ENCODE data around the gene SF3B1.
"Not testable (repeated sequence)": the region's sequence is repeated elsewhere in the genome, so short reads cannot be mapped to it uniquely, and the experiment has no call there.

Gene SF3B1

DNA sequence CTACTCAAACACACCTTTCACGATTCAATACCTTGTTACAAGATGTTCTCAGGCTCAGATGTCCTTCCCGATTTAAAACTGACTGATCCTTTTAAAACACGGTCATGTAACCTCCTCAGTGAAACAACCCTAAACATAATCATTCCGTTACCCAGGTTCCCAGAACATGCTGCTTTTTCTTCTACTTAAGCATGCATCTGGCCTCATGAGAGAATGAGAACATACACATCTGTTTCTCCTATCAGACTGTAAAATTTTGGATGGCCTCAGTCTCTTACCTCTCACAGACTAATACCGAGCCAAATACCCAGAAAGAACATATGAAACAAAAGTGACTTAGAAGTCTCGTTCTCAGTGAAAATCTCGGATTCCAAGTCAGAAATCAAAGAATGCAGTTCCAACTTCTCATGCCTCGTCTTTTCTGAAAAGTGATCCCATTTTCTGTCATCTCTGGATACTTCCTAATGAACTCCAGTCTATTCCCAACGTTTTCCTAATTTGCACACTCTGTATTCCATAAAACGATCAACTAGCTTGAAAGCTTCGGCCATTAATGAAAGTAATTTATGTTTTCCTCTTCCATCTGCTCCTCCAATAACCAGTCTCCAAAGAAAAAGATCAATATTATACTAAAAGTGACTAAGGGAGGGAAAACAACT, 919 bp downstream of the SF3B1 start:
- DNase-seq (ENCODE audit: low read depth) = no peak

- not testable (repeated sequence) for DNase-seq (ENCODE audit: low read depth)
Measured at GRCh38 chr2:197432527-197432926, 2.3 kb downstream of the SF3B1 start.

DNA sequence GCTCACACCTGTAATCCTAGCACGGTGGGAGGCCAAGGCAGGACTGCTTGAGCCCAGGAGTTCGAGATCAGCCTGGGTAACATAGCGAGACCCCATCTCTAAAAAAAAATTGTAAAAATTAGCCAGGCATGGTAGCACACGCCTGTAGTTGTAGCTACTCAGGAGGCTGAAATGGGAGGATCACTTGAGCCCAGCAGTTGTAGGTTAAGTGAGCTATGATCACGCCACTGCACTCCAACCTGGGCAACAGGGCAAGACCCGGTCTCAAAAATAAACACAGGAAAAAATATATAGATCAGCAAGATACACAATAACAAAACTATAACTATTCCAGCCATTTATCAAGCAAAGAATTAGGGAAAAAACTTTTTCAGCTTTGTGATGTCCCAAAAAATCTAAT, 3.0 kb downstream of the SF3B1 start:
- no peak for DNase-seq (ENCODE audit: low read depth)

DNA sequence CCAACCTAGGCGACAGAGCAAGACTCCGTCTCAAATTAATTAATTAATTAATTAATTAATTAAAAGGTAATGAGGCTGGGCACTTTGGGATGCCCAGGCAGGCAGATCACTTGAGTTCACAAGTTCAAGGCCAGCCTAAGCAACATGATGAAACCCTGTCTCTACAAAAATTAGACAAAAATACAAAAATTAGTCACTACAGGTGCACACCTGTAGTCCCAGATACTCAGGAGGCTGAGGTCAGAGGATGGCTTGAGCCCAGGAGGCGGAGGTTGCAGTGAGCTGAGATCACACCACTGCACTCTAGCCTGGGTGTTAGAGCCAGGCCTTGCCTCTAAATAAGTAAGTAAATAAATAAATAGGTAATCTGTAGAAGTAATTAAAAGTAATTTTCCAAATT, 6.8 kb downstream of the SF3B1 start:
- no peak for DNase-seq (ENCODE audit: low read depth)

GRCh38 chr2:197426723-197427603, 7.9 kb downstream of the SF3B1 start:
- DNase-seq (ENCODE audit: low read depth) = no peak

DNA sequence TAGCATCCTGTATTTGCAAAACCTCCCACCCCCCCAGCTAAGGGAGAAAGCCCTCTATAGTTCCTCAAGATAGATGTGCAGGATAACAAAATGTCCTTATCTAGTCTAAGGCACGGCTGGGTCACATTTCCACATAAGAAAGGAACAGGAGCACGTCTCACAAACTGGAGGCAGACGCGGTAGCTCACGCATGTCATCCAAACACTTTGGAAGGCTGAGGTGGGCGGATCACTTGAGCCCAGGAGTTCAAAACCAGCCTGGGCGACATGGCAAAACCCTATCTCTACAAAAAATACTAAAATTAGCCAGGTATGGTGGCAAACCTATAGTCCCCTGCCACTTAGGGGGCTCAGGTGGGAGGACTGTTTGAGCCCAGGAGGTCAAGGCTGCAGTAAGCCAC, 9.3 kb downstream of the SF3B1 start:
- DNase-seq (ENCODE audit: low read depth) = no peak

GRCh38 chr2:197423307-197423706, 11.5 kb downstream of the SF3B1 start:
- DNase-seq (ENCODE audit: low read depth) = no peak

DNA sequence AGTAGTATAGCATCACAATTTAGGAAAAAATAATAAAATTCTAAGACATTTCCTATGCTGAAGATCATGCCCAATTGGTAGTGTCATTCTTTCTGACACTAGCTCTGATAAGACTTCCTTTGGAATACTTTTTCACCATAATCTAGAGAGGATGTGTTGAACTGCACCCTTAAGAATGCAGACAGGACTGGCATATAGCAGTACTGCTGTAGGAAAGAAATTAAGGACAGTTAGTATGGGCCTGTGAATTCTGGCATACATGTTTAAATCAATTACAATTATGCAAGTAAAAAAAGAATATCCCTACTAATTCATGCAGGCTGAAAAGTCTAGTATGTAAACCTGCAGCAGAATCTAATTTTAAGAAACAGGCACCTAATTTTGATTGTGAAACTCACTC, 15.4 kb downstream of the SF3B1 start:
- DNase-seq (ENCODE audit: low read depth) = no peak

DNA sequence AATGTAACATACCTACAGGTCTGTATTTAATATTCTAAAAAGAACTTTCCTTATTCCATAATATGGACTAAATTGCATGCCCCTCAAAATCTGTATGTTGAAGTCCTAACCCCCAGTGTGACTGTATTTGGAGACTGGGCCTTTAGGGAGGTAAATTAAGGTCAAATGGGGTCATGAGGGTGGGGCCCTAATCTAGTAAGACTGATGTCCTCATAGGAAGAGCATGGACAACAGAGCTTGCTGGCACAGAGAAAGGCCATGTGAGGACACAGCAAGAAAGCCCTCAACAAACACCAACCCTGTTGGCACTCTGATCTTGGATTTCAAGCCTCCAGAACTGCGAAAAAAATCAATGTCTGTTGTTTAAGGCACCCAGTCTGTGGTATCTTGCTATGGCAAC, 18.6 kb downstream of the SF3B1 start:
- DNase-seq (ENCODE audit: low read depth) = no peak

DNA sequence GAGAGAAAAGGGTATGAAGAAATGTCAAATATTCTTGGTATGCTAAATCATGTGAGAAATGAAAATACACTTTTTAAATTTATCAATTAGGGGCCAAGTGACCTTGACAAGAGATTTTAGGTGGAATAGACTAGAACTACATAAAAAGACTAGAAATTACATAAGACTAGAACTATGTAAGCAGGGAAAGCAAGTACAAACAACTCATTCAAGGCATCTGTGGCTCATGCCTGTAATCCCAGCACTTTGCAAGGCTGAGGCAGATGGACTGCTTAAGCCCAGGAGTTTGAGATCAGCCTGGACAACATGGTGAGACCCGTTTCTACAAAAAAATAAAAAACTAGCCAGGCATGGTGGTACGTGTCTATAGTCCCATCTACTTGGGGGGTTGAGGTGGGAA, 20.3 kb downstream of the SF3B1 start:
- no peak for DNase-seq (ENCODE audit: low read depth)

DNA sequence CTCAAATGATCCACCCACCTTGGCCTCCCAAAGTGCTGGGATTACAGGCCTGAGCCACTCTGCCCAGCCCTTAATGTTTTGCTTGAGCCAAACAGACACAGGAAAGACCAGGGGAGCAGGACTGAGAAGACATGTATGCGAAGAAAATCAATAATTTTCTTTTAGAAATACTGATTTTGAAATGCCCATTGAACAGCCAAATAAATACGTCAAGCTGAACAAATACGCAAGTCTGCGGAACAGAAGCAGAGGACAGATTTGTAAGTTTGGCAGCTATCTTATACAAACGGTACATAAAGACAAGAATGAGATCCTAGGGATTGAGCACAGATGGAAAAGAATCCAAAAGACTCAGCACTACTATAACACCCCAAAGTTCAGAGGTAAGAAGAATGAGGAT, 20.8 kb downstream of the SF3B1 start:
- DNase-seq (ENCODE audit: low read depth) = no peak

- no peak for DNase-seq (ENCODE audit: low read depth)
Measured at GRCh38 chr2:197405582-197405981, 29.2 kb downstream of the SF3B1 start.

- DNase-seq (ENCODE audit: low read depth) = no peak
Measured at GRCh38 chr2:197399887-197400540, 34.8 kb downstream of the SF3B1 start.

- DNase-seq (ENCODE audit: low read depth) = no peak
Measured at GRCh38 chr2:197398913-197399312, 35.9 kb downstream of the SF3B1 start.

GRCh38 chr2:197391220-197391717, 43.6 kb downstream of the SF3B1 start:
- DNase-seq (ENCODE audit: low read depth) = no peak

DNA sequence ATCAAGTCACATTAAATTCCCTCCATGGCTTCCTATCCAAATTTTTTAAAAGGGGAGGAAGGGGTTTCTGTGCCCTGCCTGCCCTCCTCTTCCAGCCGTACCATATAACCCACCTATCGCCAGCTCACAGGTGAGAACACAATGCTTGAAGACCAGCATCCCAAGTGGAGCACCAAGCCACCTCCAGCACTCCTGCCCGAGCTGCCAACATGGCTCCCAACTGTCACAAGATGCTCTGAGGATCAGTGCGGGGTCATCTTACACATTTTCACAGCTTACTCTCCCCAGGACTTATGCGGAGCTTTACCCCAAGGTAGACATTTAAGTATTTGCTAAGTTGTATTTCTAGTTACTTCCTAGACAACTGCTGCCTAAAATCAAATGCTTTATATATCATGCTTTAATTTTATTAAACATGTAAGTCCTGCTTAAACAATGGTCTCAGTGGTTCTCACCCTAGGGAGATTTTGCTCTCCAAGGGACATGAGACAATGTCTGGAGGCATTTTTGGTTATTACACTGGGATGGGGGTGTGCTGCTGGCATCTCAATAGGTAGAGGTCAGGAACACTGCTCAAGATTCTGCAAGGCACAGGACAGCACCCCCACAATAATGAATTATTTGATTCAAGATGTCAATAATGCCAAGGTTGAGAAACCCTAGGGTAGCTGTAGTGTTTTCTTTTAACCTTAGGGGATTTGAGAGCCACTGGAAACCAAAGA, 45.8 kb downstream of the SF3B1 start:
- no peak for DNase-seq (ENCODE audit: low read depth)

DNA sequence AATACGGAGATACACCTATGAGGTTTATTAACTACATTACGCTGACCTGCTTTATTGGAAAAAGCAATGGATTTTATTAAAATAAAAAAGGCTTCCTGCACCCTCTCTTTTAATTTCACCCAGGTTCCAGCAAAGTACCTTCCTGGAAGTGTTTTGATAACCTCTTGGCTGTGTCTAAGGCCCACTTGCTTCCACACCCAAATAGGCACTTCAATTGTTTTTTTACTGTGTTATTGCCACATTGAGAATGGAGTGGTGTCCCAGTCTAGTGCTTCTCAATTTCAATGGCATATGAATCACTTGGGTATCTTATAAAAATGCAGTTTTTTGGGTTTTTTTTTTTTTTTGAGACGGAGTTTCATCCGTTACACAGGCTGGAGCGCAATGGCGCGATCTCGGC, 47.6 kb downstream of the SF3B1 start:
- no peak for DNase-seq (ENCODE audit: low read depth)

DNA sequence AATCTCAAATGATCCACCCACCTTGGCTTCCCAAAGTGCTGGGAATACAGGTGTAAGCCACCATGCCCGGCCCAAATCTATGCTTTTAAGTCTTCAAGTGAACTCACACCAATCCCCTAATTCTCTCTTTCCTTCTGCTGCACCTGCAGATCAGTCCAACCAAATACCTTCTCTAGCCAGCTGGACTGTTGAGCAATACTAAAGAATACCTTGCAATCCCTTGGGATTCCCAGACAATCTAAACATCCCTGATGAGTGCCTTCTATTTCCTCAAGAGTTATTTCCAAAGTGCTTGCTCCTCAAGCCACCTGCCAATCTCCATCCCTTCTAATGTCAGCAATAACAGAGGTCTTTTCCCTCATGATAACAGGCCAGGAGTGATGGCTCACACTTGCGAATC, 48.6 kb downstream of the SF3B1 start:
- no peak for DNase-seq (ENCODE audit: low read depth)

DNA sequence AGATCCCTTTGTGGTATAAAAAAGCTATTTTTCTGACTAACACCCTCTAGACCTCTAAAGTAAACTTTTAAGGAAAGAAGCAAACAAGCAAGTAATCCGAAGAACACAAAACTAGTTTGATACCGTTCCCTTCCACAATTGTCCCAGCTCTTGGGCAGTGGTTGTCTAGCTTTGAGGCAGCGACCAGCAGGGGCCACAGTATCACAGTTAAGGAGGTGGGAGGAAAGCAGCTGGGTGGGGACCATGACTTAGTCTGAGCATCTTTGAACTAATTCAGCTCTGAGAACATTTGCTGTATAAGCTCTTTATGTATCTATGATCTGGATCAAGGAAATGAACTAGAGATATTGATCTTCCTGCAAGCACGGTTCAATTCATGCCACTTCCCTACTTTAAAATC, 51.0 kb downstream of the SF3B1 start:
- no peak for DNase-seq (ENCODE audit: low read depth)

DNA sequence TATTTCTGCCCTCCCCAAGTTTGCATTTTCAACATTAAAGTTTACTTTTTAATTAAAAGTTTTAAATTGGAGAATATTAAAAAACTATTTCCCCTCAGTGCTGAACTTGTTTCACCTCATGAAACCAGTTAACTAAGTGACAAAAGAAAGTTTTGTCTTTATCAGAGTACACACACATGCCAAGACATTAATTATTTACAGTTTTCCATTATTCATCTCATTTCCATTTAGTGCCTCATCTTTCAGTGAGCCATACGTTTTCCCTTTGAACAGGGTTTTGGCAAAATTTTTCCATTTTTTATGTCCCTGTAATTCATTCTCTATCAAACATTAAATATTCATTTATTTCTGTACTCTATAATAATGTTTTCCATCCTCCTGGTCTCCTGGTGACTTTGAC, 53.2 kb downstream of the SF3B1 start:
- no peak for DNase-seq (ENCODE audit: low read depth)

GRCh38 chr2:197379918-197380309, 54.9 kb downstream of the SF3B1 start:
- DNase-seq (ENCODE audit: low read depth) = not testable (repeated sequence)

DNA sequence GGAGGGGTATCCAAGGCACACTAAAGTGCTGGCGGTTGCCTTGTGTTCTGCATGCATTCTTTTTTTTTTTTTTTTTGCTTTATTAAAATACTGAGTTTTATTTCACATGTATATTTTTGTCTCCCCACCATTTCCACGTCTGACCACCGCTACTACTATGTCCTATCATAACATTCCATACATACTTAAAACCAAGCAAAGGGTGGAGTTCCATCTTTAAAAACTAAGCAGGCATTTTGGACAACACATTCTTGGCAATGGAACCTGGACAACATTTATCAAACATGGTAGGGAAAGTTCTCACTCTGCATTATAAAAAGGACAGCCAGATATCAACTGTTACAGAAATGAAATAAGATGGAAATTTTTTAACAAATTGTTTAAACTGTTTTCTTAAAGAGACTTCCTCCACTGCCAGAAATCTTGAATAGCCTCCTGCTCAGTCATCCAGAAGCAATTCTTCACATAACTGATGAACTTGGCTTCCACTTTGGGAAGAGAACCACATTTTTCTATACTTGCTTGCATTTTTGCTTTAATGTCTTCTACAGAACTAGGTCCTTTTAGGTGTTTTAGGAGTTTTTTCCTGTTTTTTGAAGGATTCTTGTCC, 55.4 kb downstream of the SF3B1 start:
- DNase-seq (ENCODE audit: low read depth) = not testable (repeated sequence)

All from activated gamma-delta T cell treated with anti-CD3 and anti-CD28 coated beads, Interleukin-2, amount 50 U/mL, for 16 hours (primary cell).